HG02885 (cell line): ENCODE measurements around the gene LRRTM4.

Experiments used
- ATAC-seq: cut with Tn5 transposase; IDR thresholded peaks from one replicate; pipeline ENCODE4 v1.9.1; 2021; ENCODE audit warnings: mild to moderate bottlenecking; ENCODE audit not compliant: unreplicated experiment, poor library complexity

LRRTM4 gene

DNA sequence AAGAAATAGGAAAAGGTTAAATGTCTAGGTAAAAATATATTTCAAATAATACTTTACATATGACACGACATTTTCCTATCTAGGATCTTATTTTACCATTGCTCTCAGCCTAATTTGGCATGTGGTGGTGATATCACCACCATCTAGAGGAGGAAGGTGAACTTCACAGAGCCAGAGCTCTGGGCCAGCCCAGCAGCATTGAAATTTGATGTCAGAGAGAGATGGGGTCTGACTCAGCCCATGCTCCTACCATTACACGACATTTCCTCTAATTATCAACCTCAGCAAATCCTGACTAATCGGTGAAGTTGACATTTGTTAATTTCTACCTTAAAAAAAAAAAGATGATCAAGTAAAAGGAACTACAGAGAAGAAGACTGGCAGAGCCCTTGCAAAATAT, 42.3 kb downstream of the LRRTM4 start:
- no peak for ATAC-seq

DNA sequence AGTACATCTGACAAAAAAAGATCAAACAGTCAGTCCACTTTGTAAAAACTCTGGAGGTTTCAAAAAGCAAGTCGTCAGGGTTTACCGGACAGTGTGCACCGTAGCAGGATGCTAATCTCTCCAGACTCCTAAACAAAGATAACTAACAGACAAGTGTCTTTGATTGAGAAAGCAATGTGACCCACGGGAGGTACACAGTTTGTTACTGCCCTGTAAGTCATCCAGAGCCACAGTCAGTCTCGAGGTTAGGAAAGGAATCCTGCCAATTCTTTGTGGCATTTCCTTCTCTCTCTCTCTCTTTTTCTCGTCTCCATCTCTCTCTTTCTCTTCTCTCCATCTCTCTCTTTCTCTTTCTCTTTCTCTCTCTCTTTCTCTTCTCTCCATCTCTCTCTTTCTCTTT, 42.8 kb downstream of the LRRTM4 start:
- no peak for ATAC-seq

DNA sequence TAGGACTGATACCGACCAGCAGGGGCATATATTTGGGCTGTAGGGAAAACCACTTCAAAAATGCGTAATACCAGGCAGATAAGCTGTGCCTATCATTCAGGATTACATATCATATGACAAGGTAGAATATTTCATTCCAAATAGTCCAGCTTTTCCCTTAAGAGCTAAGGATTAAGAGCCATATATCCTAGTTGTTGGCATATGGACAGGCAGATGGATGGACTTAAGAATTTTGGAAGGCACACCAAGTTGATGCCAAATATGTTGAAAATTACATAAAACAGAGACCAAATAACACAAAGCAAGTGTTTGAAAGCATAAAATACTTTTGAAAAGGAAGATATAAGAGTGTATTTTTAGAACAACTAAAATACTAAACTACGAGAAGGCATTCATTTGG, 52.1 kb downstream of the LRRTM4 start:
- ATAC-seq = no peak

DNA sequence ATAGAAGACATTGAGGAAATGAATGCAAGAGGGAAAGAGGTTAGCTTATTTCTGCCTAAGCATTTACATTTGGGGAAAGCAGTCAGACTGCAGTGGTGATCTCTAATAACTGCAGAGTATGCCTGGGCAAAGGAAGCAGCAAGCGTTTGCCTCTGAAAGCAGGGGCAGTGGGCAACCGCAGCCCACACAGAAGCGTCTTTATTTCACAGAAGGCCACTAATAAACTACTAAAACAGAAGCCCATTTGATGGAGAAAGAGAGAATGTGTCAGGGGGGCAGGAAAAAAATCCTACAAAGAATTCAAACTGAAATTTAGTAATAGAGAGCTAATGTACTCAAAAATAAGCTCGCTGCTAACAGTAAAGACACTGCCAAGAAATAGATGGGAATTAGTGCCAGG, 53.1 kb downstream of the LRRTM4 start:
- no peak for ATAC-seq

DNA sequence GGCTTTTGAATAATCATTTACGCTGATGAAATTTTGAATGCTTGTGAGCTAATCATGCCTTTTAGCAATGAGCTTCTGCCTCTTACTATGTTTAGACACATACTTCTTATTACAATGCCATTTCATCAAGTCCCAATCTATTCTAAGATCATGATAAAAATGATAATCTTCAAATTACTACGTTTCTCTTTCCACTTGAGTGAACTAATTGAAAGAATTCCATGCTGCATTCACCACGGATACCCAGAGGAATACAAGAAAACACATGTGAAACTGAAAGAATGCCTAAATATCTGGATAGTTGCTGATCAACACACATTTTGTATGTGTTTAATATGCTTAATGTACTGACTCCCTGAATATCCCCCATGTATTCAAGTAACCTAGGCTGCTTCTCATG, 62.3 kb downstream of the LRRTM4 start:
- ATAC-seq = no peak

DNA sequence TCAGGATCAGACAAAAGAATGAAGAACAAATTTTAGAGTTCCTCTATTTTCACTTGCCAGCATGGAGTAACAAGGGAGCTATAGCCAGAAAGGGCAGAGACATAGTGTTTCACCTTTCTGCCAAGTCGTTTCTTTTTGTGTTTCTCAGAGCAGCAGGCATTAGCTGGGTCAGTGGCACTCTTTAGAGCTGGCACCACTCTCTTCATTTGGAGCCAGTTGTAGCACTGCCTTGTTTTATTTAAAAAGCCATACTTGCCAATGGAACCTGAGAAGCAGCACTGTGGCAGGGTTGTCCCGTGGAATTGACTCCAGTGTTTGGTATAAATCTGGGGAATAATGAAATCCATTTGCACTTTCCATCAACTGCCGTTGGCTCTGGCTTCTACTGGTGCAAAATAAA, 64.0 kb downstream of the LRRTM4 start:
- no peak for ATAC-seq

DNA sequence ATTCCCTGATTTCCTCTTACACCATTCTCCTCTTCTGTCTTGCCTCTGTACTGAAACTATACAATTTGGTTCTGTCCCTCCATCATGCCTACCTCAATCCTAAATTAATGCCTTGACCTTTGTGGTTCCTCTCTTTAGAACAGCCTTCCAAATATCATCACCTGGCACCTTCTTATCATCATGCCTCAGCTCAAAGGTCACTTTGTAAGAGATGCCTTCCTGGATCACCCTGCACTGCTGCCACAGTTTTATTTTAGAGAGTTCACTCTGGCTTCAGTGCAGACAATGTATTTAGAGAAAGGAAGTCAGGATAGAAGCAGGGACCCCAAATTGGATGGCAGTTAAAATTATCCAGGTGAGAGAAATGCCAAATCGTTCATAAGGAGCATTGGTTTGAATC, 64.5 kb downstream of the LRRTM4 start:
- no peak for ATAC-seq

DNA sequence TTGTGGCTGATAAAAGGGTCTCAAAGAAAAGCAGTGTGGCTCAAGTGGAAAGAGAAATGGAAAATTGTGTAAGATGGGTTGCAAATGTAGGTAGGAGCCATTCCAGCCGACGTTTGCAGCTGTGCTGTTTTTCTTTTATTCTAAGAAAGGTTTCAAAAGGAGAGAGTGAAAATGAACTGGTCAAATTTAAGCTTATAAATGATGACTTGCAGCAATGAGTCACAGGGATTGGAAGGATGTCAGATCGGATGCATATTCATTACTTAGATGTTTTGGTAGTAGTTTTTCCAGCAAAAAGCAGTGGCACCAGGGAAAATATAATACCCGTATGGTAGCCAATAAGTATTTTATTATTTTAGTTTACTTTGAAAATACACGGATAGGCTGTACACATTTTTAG, 79.1 kb downstream of the LRRTM4 start:
- ATAC-seq = no peak

DNA sequence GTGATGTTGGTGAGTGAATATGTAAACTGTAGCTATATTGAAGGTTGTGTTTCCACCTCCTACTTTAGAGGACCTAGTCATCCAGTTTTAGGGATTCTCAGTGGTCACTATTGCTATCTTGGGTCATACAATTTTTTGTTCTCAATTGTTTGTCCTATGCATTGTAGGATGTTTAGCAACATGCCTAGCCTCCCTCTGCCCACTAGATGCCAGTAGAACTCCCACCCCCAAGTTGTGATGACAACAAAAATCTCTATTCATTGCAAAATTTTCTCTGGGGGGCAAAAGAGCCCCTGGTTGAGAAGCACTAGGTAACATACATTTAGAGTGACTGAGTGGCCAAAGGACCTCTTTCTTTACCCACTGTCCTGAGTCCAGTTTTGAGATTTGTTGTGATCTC, 87.3 kb downstream of the LRRTM4 start:
- ATAC-seq = no peak

DNA sequence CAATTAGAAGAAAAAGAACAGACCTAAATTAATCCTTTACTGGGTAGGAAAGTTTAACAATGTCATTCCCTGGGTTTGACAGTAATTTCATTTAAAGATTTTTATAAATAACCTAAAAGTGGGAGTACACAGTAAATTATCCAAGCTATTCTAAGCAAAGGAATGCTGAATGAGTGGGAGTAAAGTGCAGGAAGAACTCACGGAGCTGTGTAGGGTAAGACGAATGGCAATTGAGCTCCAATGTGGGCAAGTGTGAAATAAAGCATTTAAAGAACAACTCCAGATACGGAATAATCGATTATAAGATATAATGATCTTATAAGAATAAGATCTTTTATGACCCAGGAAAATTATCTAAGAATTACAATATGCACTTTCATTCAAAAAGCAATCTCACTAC, 93.2 kb downstream of the LRRTM4 start:
- no peak for ATAC-seq

DNA sequence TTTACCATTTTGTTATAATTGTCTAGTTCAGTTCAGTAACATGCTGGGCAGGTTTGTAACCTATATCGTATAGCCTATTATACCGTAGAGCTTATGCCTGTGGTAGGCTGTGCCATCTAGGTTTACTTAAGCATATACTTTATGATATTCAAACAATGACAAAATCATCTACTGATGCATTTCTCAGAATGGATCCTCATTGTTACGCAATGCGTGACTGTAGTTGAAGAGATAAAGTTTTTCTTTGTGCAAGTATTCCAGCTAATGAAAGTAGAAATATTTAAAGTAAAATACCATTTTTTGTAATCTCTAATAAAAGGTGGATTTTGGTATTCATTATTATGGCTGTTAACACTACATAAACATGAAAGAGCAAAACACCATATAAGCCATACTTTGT, 100.2 kb downstream of the LRRTM4 start:
- ATAC-seq = no peak

DNA sequence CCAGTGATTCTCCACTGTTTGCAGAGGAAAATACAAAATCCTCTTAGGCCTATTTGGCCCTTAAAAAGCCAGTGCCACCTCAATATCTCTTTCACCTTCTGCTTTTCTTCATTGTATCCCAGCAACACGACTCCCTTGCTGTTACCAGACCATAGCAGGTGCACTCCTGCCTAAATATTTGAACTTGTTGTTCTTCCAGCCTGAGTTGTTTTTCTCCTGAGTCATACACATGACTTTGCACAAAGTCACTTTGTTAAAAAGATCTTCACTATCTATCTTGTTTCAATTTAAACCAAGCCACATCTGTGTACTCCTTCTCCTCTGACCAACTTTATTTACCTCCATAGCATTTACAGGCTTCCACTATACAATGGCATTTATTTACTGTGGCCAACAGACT, 103.6 kb downstream of the LRRTM4 start:
- ATAC-seq = no peak

DNA sequence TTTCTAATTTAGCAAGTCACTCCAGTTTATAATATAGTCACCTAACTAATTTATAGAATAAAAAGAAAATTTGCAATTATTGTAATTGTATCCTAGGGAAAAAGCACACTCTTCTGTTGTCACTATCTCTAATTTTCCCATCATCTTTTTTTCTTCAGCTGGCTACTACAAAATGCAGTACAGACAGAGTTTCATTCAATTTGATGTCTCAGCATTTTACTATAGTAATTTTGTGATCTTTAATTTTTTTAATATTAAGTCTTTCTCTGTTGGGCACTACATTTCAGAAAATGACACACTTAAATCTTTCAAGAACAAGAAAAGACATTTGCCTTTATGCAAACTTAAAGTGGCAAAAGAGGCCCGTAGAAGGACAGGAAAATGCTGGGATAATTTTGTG, 118.0 kb downstream of the LRRTM4 start:
- no peak for ATAC-seq

DNA sequence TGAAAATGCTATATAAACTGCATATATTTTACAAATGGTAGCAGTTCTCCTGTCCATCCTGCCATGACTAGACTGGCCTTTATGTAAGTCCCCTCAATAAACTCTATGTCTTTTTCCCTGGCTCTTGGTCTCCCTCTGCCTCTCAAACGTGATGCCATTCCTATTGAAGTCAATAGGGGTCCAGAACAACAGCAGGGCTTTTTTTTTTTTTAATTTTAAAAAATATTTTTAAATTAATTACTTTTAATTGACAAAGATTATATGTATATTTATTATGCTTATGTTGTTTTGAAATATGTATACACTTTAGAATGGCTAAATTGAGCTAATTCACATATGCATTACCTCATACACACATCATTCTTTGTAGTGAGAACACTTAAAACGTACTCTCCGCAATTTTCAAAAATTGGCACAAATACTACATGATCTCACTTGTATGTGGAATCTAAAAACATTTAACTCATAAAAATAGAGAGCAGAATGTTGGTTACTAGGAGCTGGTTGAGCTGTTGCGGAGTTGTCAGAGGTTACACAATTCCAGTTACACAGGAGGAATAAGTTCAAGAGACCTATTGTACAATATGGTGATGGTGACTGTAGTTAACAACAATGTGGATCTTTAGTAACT, 123.1 kb downstream of the LRRTM4 start:
- ATAC-seq = no peak

DNA sequence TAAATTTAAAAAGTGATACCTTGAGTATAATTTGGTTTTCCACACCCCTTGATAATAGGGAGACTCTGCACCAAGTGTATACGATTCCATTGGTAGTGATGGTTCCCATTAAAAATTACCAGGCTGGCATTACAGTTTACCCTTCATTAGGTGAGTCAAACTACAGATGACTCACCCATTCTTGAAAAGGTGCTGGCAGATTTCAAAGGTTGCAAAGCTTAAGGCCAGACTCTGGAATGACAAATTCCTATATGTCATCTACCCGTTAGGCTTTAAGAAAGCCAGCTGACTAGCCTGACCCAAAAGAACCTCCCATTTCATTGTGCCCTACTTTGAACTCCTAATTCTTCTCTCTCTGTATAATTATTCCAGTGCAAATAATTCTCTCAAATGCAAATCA, 124.4 kb downstream of the LRRTM4 start:
- ATAC-seq = no peak

DNA sequence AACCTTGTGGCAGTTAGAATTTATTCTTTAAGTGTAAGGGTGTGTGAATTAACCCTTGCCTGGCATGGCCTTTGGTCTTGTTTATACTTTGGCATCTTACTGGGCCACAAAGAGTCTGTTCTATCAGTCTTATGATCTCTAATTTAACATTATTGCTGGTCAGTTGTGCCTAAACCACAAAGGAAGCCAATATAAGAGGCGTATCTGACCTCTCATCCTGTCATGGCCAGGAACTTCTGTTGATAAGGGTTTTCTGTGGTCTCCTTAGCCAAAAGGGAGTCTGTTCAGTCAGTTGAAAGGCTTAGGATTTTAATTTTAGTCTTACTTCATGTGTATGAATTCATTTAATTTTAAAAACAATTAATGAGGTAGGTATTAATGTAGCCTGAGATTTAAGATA, 127.2 kb downstream of the LRRTM4 start:
- no peak for ATAC-seq

DNA sequence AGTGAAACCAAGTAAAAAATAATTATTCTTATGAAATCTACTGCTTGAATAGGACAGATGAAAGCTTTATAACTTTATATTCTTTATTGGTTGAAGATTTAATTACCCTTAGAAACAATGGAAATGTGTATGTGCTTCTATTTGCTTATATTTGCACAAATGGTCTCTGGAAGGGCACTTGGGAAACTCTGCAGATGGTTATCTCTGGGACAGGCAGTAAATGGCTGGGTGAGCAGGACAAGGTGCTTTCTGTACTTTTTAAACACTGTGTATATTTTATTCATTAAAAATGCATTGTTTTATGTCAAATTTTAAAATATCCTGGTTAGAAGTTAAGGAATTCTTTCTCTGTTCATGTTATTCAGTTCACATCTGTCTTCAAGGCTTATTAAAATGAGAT, 131.1 kb downstream of the LRRTM4 start:
- ATAC-seq = no peak

DNA sequence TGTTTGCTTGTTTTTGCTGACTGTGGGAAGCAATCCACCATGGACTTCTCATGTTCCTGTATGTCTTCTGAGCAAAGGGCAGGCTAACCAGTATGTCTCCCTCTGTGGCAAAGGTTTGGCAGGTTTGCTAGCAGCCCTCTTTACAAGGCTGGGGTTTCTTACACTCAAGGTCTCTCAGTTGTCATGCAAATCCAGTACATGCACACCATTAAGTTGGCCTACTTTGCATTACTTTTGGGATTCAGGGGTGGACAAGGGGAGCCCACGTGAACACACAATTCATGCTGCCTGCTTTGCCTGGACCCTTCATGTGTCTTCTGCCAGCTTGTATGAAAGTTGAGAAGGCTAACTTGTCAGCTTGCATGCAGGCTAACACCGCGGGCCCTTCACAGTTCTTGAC, 134.9 kb downstream of the LRRTM4 start:
- ATAC-seq = no peak

DNA sequence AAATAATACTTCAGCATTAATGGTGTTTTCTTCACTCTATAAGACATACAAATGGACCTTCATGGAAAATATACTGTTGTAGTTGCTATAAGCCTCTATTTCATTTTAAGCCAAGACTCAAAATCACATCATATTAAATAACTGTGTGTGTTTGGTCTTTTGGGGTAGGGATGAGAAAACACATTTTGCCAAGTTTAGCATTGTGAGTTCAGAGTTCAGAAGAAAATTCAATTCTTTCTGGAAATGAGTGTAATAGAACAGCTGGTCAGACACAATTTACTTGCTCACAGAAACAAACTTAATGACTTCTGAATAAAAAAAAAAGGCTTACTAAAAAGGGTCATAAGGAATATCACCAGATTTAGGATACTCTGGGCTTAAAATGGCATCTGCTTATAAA, 149.5 kb downstream of the LRRTM4 start:
- ATAC-seq = no peak

DNA sequence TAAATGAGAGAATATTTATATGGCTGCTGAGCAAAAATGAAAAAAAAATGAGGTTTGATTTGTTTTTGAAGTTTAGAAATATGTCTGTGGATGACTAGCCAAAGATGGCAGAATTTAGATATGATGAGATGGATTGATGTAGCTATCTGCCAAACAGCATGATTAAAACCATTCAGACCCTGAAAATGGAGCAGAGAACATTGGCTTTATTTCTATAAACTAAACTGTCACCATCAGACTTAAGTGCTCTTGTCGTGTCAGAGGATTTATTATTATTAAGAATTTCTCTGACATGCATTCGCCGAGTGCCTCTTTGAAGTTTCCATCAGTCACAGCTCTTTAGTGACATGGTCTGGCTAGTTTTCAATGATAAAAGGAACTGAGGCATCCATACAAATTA, 151.7 kb downstream of the LRRTM4 start:
- ATAC-seq = no peak

DNA sequence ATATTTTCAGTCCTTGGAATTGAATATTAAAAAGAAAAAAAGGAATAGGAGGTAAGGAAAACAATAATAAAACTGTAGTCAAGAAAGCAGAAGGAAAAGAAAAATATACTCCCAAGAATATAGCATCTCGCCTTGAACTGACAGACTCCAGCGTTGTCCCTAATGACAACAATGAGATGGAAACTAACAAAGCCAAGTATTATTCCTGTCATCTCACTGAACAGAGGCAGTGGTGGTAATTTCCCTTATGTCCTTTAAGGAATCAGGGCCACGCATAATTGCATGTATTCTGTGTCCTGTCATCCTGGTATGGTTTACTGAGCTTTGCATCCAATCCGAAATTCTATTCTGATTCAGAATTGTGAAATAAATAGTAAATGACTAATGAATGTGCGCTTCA, 158.9 kb downstream of the LRRTM4 start:
- no peak for ATAC-seq

DNA sequence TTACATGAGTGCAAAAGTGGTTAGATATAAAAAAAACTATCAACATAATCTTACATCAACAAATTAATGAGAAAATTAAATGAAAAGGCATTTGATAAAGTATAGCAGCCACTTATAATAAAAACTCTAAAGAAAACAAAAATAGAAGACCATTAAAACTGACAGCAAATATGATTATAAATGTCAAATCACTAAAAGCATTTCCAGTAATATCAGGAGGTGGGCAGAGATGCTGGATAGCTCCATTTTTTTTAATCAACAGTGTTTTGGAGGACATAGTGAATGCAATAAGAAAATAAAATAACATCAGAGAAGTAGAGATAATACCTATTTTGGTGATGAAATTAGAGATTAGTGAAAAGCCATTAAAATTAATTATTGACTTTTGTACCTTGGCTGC, 173.4 kb downstream of the LRRTM4 start:
- no peak for ATAC-seq

DNA sequence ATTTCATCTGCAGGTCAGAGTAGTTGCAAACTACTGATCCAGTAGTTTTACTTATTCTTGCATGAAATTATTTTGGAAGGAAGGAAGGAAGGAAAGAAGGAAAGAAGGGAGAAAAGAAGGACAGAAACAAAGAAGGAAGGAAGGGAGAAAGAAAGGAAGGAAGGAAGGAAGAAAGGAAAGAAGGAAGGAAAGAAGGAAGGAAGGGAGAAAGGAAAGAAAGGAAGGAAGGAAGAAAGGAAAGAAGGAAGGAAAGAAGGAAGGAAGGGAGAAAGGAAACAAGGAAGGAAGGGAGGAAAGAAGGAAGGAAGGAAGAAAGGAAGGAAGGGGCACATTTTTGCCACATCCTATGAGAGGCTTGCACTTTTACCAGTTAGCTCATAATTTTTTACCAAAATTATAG, 186.2 kb downstream of the LRRTM4 start:
- no peak for ATAC-seq
